Measurements from ENCODE around the gene WNK4. TPM values are rescaled to one million over a fixed set of nuclear protein-coding genes. Genes with fewer than 3 reads are reported as not detected.

WNK4 gene
- total and polyA plus RNA-seq, 2 experiments from 2014 or later: 0.10 to 0.65 TPM

DNA sequence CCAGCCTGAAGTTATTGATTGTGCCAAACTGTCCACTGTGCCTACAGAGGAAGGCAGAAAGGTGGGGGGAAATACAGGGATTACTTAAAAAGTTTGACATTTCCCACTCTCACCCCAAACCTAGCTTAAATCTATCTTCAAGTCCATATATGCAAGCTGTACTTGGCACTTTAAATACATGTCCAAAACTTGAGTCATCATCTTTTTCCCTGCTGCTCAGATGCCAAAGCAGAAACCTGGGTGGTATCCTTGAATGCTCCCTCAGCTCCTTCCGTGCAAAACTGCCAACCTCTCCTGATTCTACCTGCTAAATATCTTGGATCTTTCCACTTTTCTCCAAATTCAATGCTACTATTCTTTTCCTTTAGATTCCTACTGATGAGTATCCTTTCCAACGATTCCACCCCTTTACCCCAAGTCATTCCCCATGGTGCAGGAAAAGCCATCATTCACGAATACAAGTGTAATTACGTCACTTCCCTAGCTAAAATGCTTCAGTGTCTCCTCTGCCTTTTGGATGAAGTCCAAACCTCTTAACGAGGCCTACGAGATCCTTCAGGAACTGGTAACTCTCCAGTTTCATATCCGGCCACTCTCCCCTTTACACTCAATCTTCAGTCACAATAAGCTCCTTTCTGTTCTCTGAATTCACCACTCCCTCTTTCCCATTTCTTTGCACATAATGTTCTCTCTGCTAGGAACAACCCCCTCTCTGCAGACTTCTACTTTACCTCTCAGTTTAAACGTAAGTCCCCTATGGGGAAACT, 34.4 kb downstream of the WNK4 start (continued):
- TF ChIP-seq, protein P1, sequence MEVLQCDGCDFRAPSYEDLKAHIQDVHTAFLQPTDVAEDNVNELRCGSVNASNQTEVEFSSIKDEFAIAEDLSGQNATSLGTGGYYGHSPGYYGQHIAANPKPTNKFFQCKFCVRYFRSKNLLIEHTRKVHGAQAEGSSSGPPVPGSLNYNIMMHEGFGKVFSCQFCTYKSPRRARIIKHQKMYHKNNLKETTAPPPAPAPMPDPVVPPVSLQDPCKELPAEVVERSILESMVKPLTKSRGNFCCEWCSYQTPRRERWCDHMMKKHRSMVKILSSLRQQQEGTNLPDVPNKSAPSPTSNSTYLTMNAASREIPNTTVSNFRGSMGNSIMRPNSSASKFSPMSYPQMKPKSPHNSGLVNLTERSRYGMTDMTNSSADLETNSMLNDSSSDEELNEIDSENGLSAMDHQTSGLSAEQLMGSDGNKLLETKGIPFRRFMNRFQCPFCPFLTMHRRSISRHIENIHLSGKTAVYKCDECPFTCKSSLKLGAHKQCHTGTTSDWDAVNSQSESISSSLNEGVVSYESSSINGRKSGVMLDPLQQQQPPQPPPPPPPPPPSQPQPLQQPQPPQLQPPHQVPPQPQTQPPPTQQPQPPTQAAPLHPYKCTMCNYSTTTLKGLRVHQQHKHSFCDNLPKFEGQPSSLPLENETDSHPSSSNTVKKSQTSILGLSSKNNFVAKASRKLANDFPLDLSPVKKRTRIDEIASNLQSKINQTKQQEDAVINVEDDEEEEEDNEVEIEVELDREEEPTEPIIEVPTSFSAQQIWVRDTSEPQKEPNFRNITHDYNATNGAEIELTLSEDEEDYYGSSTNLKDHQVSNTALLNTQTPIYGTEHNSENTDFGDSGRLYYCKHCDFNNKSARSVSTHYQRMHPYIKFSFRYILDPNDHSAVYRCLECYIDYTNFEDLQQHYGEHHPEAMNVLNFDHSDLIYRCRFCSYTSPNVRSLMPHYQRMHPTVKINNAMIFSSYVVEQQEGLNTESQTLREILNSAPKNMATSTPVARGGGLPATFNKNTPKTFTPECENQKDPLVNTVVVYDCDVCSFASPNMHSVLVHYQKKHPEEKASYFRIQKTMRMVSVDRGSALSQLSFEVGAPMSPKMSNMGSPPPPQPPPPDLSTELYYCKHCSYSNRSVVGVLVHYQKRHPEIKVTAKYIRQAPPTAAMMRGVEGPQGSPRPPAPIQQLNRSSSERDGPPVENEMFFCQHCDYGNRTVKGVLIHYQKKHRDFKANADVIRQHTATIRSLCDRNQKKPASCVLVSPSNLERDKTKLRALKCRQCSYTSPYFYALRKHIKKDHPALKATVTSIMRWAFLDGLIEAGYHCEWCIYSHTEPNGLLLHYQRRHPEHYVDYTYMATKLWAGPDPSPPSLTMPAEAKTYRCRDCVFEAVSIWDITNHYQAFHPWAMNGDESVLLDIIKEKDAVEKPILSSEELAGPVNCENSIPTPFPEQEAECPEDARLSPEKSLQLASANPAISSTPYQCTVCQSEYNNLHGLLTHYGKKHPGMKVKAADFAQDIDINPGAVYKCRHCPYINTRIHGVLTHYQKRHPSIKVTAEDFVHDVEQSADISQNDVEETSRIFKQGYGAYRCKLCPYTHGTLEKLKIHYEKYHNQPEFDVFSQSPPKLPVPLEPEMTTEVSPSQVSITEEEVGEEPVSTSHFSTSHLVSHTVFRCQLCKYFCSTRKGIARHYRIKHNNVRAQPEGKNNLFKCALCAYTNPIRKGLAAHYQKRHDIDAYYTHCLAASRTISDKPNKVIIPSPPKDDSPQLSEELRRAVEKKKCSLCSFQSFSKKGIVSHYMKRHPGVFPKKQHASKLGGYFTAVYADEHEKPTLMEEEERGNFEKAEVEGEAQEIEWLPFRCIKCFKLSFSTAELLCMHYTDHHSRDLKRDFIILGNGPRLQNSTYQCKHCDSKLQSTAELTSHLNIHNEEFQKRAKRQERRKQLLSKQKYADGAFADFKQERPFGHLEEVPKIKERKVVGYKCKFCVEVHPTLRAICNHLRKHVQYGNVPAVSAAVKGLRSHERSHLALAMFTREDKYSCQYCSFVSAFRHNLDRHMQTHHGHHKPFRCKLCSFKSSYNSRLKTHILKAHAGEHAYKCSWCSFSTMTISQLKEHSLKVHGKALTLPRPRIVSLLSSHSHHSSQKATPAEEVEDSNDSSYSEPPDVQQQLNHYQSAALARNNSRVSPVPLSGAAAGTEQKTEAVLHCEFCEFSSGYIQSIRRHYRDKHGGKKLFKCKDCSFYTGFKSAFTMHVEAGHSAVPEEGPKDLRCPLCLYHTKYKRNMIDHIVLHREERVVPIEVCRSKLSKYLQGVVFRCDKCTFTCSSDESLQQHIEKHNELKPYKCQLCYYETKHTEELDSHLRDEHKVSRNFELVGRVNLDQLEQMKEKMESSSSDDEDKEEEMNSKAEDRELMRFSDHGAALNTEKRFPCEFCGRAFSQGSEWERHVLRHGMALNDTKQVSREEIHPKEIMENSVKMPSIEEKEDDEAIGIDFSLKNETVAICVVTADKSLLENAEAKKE (CRISPR knock-in tag; IDR thresholded peaks at IDR 0.05): no peak
- TF ChIP-seq POLR2AphosphoS5 (IDR thresholded peaks at IDR 0.05; ENCODE audit: low read depth) (no peak), STAT1 (IDR thresholded peaks at IDR 0.05; ENCODE audit: unreplicated experiment) (no peak), CTCF (conservative IDR thresholded peaks at IDR 0.05; ENCODE audit: low read depth in 2 of 2) (no peak), ZNF331 (CRISPR knock-in tag; IDR thresholded peaks at IDR 0.05; ENCODE audit: low read depth) (no peak), NANOG (IDR thresholded peaks at IDR 0.05; ENCODE audit: borderline replicate concordance) (no peak), CREB1 (CRISPR knock-in tag; IDR thresholded peaks at IDR 0.05; ENCODE audit: low read depth) (no peak), ZNF114 (CRISPR knock-in tag; IDR thresholded peaks at IDR 0.05) (no peak), ETS1 (IDR thresholded peaks at IDR 0.05) (no peak), EZH2phosphoT487 (IDR thresholded peaks at IDR 0.05; ENCODE audit: unreplicated experiment) (no peak), JUNB (IDR thresholded peaks at IDR 0.05; ENCODE audit: unreplicated experiment) (no peak)

Data from GM23338 (cell line).